KMS-11 (cell line): ENCODE results near the gene PBLD.
"Not testable (repeated sequence)": the region's sequence is repeated elsewhere in the genome, so short reads cannot be mapped to it uniquely, and the experiment has no call there.

Experiments used
- H2AFZ ChIP-seq: fragments of 200-600 bp; sonication (generic); 2 replicates; pipeline ENCODE4 v1.6.1; 2016; ENCODE audit warnings: antibody characterized with exemption, mixed run types, low read depth
- H3K27ac ChIP-seq: fragments of 200-600 bp; sonication (generic); 2 replicates; pipeline ENCODE4 v1.6.1; 2016; ENCODE audit warnings: mild to moderate bottlenecking, mixed run types
- H3K27me3 ChIP-seq: fragments of 200-600 bp; sonication (generic); 2 replicates; pipeline ENCODE4 v1.6.1; 2017; ENCODE audit warnings: mild to moderate bottlenecking, low read depth, mixed run types, moderate library complexity; ENCODE audit not compliant: insufficient read depth
- H3K36me3 ChIP-seq: fragments of 200-600 bp; sonication (generic); 2 replicates; pipeline ENCODE4 v1.6.1; 2017; ENCODE audit warnings: mild to moderate bottlenecking, mixed run types; ENCODE audit not compliant: insufficient read depth
- H3K4me1 ChIP-seq: fragments of 200-600 bp; sonication (generic); 2 replicates; pipeline ENCODE4 v1.6.1; 2016; ENCODE audit warnings: mild to moderate bottlenecking, low read depth, mixed run types; ENCODE audit not compliant: poor library complexity, severe bottlenecking
- H3K4me2 ChIP-seq: fragments of 200-600 bp; sonication (generic); 2 replicates; pipeline ENCODE4 v1.7.0; 2016; ENCODE audit warnings: mild to moderate bottlenecking, mixed run types
- H3K4me3 ChIP-seq: fragments of 200-600 bp; sonication (generic); IDR thresholded peaks from 2 replicates; pipeline ENCODE4 v1.6.1; 2017; ENCODE audit warnings: low read depth, low read length, mixed read lengths; ENCODE audit not compliant: insufficient read depth
- H3K79me2 ChIP-seq: fragments of 200-600 bp; sonication (generic); 2 replicates; pipeline ENCODE4 v1.6.1; 2016; ENCODE audit warnings: low read depth, mixed run types; ENCODE audit not compliant: insufficient read depth
- H3K9ac ChIP-seq: fragments of 200-600 bp; sonication (generic); 2 replicates; pipeline ENCODE4 v1.6.1; 2016; ENCODE audit warnings: mild to moderate bottlenecking, mixed run types
- H4K20me1 ChIP-seq: fragments of 200-600 bp; sonication (generic); 2 replicates; pipeline ENCODE4 v1.6.1; 2016; ENCODE audit warnings: mild to moderate bottlenecking, mixed run types; ENCODE audit not compliant: insufficient read depth
- TF ChIP-seq, protein P1 (sequence below): fragments of 200-600 bp; sonication (generic); conservative IDR thresholded peaks from 2 replicates; pipeline ENCODE4 v1.6.1; 2017; ENCODE audit warnings: low read depth, mild to moderate bottlenecking, antibody characterized with exemption, low read length, moderate library complexity, mixed read lengths

PBLD gene

DNA sequence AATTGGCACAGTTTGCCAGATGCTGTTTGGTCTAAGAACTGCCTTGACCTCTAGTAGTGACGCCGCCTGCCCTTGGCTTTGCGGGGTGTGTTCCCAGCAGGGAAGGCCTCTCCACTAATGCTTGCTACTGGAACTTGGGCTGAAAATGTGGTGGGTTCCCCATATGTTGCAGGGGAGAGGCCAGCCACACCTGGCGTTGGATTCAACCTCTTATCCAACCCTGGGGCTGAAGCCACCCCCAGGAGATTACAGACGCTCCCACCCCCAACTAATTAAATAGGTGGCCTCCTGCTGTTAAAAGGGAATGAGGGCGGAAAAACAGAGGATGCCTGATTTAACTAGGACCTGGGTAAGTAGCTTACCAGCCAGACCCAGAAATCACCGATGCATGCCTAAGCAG is 81.6 kb downstream of the PBLD start:
- Histone ChIP-seq H3K27me3 (no peaks in the 10 kb centered on the region), H3K36me3 (no peaks in the 10 kb centered on the region), H2AFZ (no peak overlapping the region), H3K4me3 (no peak overlapping the region), H3K27ac (no peak overlapping the region), H3K9ac (no peak overlapping the region), H4K20me1 (no peaks in the 10 kb centered on the region), H3K4me2 (no peak overlapping the region), H3K4me1 (peaks cover 11% of the 10 kb centered on the region), H3K79me2 (no peaks in the 10 kb centered on the region)
- TF ChIP-seq, protein P1, sequence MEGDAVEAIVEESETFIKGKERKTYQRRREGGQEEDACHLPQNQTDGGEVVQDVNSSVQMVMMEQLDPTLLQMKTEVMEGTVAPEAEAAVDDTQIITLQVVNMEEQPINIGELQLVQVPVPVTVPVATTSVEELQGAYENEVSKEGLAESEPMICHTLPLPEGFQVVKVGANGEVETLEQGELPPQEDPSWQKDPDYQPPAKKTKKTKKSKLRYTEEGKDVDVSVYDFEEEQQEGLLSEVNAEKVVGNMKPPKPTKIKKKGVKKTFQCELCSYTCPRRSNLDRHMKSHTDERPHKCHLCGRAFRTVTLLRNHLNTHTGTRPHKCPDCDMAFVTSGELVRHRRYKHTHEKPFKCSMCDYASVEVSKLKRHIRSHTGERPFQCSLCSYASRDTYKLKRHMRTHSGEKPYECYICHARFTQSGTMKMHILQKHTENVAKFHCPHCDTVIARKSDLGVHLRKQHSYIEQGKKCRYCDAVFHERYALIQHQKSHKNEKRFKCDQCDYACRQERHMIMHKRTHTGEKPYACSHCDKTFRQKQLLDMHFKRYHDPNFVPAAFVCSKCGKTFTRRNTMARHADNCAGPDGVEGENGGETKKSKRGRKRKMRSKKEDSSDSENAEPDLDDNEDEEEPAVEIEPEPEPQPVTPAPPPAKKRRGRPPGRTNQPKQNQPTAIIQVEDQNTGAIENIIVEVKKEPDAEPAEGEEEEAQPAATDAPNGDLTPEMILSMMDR, result no peak

- no peaks in the 10 kb centered on the region for H3K79me2 ChIP-seq
- H3K4me3 ChIP-seq, result no peak overlapping the region
- no peaks in the 10 kb centered on the region for H3K36me3 ChIP-seq
- no peaks in the 10 kb centered on the region for H4K20me1 ChIP-seq
- no peaks in the 10 kb centered on the region for H3K27me3 ChIP-seq
- H3K9ac ChIP-seq, result no peak overlapping the region
- no peak overlapping the region for H3K4me2 ChIP-seq
- H2AFZ ChIP-seq, result no peak overlapping the region
- peaks cover 11% of the 10 kb centered on the region for H3K4me1 ChIP-seq
- H3K27ac ChIP-seq, result no peak overlapping the region
- TF ChIP-seq, protein P1, result no peak
Measured at GRCh38 chr10:68249297-68249696, 83.4 kb downstream of the PBLD start.

- no peak overlapping the region for H3K27ac ChIP-seq
- no peak overlapping the region for H3K9ac ChIP-seq
- H3K4me3 ChIP-seq, result no peak overlapping the region
- H3K36me3 ChIP-seq, result no peaks in the 10 kb centered on the region
- H2AFZ ChIP-seq, result no peak overlapping the region
- TF ChIP-seq, protein P1, result no peak
- no peaks in the 10 kb centered on the region for H4K20me1 ChIP-seq
- H3K4me2 ChIP-seq, result no peak overlapping the region
- peaks cover 11% of the 10 kb centered on the region for H3K4me1 ChIP-seq
- no peaks in the 10 kb centered on the region for H3K79me2 ChIP-seq
- no peaks in the 10 kb centered on the region for H3K27me3 ChIP-seq
Measured at GRCh38 chr10:68247931-68248330, 84.8 kb downstream of the PBLD start.

- not testable (repeated sequence) for H3K36me3 ChIP-seq, H3K27ac ChIP-seq, H2AFZ ChIP-seq, H3K4me1 ChIP-seq, H3K79me2 ChIP-seq, H3K4me3 ChIP-seq, H3K27me3 ChIP-seq, H3K4me2 ChIP-seq, H3K9ac ChIP-seq, H4K20me1 ChIP-seq
Measured at GRCh38 chr10:68246397-68246796, 86.3 kb downstream of the PBLD start.

DNA sequence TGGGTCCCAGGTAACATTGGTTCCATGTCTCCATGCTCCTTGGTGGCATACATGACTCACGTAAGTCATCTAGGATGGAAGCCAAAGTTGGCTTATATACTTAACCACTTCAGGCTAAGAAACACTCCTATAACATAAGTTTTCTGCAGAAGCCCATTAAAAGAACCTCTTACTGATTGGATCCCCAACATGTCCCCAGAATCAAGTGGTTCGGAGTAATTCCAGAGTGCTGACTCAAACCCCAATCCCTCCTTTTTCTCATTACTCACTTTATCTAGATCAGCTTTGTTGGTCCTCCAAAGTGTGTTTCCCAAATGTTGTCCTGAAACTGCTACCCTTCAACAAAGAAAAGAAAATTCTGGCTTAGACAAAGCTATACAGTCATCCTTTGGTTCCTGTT is 90.7 kb downstream of the PBLD start:
- Histone ChIP-seq H4K20me1 (no peaks in the 10 kb centered on the region), H3K4me2 (no peak overlapping the region), H3K4me1 (peaks cover 16% of the 10 kb centered on the region), H2AFZ (no peak overlapping the region), H3K27me3 (no peaks in the 10 kb centered on the region), H3K9ac (no peak overlapping the region), H3K36me3 (no peaks in the 10 kb centered on the region), H3K79me2 (no peaks in the 10 kb centered on the region), H3K4me3 (no peak overlapping the region), H3K27ac (no peak overlapping the region)
- TF ChIP-seq, protein P1, result no peak
